GM18526 (cell line): Measurements from ENCODE around the gene DCTN1.

Experiments used
- POLR2A ChIP-seq: IDR thresholded peaks from 3 replicates; pipeline ENCODE4 v1.6.1; 2011; ENCODE audit not compliant: insufficient read length; ENCODE audit errors: extremely low read depth

Gene DCTN1

DNA sequence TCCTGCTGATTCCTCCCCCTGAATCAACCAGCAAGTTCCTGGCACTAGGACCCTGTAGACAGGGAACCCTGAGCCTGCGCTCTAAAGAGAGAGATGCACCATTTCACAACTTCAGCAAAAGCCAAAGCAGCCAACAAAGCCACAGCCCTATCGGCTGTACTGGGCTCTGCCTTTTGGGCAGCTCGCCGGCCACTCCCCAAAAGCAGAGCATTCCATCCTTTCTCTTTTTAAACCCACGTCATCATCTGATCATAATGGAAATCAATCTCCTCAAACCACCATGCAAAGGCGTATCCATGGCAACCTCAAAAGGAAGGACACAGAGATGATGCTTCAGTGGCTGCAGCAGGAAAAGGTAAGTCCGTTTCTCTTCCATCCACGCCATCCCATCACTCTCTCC, 5.3 kb upstream of the DCTN1 start:
- no peak for TF ChIP-seq POLR2A

DNA sequence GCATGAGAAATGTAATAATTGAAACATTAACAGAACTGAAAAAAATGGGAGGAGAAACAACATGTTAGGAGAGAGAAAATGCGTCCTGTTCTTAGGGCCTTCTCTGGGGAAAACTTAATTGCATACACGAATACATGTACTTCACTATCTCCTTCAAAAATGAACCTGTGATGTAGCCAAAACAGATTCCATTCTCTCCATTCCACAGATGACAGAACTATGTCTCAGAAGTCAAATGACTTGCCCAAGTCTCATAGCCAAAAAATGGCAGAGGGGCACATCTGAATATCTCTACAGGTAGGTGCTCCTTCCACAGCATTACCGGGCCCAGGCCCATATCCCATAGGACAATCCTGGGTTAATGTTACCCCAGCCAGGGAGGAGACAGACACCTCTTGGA, 3.9 kb upstream of the DCTN1 start:
- no peak for TF ChIP-seq POLR2A

DNA sequence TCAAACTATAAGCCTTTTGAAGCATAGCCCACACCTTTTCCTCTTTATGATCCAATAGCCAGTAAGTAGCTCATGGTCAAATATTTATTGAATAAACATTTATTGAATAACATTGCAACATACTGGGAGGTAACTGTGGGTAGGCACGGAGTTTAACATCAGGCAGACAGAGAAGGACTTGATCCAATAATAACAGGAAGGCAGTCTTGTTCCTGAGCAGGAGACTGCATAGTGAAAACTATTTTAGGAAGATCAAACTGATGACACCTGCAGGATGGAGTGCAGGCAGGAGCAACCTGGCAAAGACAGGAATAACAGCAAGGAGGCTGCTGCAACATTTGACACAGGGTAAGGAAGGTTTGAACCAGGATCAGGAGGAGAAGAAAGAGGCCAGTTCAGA, 3.1 kb upstream of the DCTN1 start:
- no peak for TF ChIP-seq POLR2A

DNA sequence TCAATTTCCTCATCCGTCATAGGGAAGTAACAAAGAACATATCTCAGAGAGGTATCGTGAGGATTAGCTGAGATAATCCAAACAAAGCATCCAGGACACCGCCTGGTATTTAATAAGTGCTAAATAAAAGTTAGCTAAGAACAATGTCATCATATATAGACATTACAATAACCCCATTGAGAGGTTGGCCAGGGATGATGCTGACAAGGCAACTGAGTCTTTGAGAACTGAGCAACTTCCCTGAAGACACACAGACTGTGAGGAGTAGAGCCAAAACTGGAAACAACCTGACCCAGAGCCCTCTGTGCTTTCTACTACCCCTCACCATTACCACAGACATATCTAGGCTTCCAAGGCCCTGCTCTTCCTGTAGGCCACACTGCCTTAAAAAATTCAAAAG, 1.6 kb upstream of the DCTN1 start:
- no peak for TF ChIP-seq POLR2A

DNA sequence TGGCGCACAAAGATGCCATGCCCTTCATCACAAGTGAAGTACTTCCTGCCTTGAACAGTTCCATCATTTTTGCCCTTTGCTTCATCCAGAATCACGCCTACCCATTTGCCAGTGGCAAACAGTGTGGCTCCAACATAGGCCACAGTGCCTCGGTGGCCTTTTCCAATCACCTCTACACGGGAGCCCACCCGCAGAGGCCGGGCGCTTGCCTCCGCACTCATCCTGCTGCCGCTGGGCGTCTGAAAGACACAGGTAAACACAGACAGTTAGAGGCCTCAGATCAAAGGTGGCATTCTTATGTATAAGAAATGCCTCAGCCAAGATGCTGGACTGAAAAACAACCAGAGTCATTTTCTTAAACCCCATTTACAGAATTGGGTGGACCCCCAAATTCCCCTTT, 2.1 kb downstream of the DCTN1 start:
- TF ChIP-seq POLR2A: no peak

DNA sequence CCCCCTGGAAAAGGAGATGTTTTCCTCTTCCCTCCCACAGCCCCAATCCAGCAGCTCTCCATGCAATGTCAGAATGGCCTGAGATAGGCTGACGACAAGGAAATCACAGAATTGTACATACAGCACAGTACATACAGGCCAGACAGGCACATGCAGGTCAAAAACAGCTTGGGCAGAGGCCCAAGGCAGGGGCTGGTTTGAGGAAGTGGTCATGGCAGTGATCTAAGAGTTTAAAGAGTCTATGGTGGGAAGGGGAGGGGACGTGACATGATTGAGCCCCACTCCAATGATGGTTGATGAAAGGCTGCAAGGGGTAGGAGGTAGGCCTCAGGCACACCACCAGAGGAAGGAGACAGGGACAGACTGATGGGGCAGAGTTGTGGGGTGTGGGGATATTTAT, 4.3 kb downstream of the DCTN1 start:
- TF ChIP-seq POLR2A: no peak

DNA sequence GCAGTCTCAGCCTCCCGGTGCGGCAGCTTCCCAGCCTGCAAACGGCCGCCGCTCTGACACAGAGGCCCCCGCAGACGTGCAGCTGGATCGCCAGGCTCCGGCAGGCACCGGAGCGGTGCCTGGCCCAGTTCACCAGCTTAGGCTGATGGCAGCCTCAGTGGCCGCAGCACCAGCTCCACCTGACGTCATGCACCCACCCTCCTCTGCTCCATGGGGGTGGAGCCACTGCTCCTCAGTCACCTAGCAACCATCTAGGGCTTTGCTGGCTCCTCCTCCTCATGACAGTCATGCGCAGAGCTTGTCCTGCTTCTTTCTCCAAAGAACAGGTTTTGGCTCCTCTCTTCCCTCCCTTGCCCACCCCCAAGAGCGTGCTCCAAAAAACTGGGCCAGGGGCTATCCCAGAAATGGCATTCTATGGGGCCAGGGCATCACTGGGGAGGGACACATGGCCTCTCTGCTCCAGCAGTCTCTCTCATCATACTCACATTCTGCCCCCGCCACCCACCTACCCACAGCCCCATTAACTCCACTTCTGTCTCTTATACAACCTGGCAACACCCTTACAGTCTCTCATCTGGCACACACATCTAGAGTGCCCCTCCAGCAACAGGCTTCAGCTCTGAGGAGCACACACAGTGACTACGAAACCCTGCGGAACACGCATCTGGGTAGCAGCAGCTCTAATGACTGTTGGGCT, 5.5 kb downstream of the DCTN1 start:
- TF ChIP-seq POLR2A: no peak

DNA sequence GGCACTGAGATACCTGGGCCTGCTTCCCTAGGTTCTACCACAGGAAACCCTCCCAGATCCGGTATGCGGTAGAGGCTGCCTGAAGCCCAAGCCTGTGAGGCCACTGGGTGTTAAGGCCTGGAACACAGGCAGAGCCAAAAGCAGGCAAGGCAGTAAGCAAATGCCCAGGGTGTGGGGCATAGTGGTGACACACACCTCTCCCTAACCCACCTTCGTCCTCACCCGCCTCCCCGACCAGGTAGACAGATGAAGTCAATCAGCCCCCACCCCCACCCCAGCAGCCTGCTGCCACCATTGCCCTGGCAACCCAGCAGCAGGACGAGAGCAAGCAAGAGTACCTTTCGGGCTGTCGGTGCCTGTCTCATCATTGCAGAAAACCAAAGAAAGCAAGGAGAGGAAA, 6.1 kb downstream of the DCTN1 start:
- TF ChIP-seq POLR2A: no peak

DNA sequence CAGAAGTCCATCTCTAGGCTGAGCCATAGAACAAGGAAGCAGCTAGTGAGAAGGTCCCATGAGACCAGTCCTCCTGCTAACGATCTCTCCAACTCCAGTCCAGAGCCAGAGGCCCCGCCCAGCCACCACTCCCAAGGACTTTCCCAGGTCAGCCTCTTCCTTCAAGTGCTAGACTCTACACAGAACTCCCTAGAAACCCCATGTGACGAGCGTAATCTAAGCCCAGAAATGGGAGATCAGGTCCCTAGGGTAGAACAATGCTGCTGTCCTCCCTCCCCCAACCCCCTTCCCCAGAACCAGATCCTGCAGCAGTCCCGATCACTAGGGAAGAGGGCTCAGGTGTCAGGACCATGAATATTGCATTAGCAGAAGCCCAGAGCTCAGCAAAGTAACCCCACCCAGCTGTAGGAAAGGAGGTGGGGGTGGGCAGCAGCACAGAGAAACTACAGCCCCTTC, 6.9 kb downstream of the DCTN1 start:
- no peak for TF ChIP-seq POLR2A

DNA sequence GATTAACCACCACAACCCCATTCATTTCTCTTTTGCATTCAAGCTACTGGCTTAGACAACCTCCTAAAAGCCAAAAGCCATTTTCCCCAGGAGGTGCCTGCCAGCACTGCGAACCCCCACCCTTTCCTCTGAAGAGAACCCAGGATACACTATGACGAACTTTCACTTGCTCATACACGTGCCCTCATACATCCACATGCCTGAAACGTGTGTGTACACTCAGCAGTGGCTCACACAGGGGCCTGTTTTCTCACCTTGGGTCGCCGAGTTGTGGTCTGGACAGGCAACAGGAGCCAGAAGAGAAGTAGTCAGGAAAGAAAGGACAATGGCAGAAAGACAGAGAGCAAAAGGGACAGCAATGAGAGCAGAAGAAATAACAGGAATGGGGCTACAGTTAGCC, 7.4 kb downstream of the DCTN1 start:
- no peak for TF ChIP-seq POLR2A

DNA sequence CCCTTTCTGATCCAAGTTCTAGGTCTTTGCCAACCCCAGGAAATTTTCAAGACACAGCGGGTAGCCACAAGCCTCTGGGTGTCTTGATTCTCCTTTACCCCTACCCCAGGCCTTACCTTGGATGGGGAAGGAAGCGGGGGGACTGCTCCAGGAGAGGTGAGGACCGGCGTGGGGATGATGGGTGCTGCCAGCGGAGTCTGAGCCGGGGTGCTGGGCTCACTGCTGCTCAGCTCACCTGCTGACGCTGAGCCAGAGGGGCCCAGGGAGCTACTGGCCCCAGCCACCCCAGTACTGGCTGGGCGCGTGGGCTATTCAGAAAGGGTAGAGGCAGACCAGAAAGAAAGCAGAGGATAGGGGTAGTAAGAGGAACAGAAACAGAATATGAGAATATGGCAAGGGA, 8.7 kb downstream of the DCTN1 start:
- TF ChIP-seq POLR2A: no peak

DNA sequence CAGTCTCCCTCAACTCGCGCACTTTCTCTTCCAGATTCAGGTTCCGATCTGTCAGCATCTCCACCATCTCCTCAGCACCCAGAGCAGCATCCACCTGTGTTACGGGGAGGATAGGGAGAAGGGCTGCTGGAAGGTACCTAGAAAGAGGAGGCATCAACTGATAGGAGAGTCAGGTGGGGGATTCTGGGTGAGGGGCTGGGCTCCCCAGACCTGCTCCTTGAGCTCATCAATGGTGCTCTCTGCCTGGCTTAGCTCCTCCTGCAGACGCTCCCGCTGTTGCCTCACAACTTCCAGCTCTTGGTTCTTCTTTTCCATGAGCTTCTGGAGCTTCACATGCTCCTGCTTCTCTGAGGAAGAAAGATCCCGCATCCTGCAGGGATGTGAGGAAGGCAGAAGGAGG, 10.1 kb downstream of the DCTN1 start:
- no peak for TF ChIP-seq POLR2A

DNA sequence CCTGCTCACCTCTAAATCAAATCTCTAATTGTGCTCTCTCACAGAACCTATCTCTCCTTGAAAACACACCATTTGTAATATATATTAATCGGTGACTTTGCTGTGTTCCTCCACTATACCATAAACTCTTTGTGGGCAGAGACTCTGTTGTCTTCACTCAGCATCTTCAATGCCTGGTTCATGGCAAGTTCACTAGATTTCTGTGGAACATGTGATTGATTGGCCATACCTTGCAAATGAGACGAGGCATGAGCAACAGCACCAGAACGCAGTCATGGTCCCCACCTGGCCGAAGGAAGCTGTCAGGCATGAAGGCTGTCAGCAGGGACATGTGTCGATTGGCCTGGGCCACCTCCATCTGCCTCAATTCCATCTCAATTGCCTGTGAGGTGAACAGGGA, 11.6 kb downstream of the DCTN1 start:
- TF ChIP-seq POLR2A: no peak

DNA sequence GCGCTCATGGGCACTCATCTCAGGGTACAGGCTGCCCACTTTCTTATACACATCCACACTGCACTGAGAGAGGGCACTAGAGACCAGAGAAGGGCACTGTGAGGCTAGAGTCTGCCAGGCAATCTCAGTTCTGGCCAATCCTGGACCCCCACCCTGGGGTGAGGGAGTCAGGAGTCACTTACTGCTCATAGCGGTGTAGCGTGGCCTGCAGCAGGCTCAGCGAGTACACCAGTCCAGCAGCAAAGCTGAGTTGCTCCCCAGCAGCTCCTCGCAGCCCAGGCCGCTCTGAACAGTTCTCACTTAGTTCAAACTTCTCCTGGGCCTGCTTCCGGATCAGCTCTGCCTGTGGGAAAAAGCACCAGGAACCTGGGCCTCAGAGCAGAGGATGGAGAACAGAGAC, 12.3 kb downstream of the DCTN1 start:
- no peak for TF ChIP-seq POLR2A

DNA sequence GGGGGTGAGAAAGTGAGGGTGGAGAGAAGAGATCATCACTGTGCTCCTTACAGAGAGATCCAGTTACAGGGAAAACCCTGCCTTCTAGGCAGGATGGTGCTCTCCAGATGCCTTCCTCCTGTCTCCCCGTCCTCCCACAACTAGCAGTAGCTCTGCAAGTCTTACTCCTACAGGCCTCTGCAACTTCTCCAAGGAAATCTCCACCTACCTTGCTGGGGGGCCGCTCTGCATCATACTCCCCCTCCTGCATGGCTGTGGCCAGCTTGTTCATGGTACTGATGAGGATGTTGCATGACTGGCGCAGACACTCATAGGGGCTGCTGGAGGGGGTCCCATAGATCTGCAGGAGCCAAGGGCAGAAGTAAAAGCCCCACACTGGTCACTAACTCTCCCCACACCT, 14.1 kb downstream of the DCTN1 start:
- TF ChIP-seq POLR2A: no peak

DNA sequence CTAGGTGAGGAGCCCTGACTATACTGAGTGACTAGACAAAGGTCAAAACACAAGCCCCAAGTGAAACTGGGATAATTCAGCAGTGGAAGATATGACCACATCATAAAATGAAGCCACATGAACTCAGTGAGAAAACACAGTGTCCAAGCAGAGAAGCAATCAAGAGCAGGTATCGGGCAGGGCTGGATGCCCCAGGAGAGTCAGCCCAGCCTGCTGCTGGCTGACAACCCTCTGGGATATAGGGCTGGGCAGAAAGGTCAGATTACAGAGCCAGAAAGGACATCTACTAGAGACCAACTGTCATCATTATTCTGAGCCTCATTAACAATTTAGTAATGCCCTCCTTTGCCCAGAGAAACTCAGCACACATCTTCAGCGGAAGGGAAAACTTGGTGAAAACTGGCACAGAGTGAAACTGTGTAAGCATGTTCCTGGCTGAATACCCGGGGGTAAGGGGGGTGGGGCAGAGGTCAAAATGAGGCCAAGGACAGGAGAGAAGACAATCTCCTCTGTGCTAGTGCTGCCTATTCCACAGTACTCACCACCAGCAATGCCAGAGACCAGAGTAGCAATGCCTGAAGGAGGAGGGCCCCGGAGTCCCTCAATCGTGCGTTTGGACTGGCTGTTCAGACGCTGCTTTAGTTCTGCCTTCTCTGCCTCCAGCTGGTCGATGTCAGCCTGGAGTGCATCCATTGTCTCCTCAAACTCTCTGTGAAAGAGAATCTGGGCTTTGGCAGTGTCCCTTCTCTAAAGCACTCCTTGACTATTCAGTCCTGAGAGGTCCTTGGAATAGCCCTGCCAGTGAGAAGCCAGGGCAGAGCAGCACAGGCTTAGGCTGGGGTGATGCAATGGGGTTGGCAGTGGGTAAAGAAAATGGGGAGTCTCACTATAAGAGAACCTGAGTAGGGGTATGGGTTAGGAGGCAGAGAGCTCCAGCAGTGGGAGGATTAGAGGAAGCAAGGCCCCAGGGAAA, 15.3 kb downstream of the DCTN1 start:
- no peak for TF ChIP-seq POLR2A
